ENCODE measurements around the gene SEC61B. TPM values are rescaled to one million over a fixed set of nuclear protein-coding genes. Genes with fewer than 3 reads are reported as not detected.

Gene SEC61B
- total RNA-seq, 1 experiment from 2014 or later: 223 TPM

DNA sequence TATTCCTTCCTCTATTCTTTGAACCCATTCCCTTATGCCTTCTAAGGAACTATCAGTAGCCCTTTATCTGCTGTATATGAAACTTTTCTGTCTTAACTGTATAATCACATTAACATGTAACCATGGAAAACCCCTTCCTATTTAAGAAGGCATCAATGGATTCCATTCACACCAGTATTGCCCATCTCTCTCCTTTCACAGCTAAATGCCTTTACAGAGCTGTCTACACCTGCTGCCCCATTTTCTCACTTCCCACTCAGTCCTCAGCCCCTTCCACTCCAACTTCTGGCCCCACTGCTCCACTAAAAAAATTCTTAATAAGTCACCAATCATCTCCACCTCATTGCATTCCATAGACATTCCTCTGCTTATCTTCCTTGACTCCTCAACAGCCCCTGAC lies 50.8 kb downstream of the SEC61B start:
- DNase-seq (ENCODE audit: low spot score): no peak

DNA sequence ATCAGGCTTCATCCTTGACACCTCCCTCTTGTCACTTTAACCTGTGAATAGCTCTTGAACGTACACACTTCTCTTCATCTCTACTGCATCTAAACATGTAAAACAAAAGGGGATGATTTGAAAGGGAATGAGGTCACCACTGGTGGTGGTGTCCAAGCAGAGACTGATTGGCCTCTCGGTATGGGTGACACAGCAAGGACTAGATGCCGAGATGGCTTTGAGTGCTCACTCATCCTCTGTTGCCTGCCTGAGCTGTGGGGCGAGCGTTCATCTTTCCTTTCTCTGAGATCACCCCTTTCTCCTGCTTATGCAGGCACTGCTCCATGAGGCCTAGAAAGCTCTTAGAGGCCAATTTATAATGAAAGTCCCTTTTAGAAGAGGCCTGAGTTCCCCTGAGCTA lies 51.9 kb downstream of the SEC61B start:
- no peak for DNase-seq (ENCODE audit: low spot score)

DNA sequence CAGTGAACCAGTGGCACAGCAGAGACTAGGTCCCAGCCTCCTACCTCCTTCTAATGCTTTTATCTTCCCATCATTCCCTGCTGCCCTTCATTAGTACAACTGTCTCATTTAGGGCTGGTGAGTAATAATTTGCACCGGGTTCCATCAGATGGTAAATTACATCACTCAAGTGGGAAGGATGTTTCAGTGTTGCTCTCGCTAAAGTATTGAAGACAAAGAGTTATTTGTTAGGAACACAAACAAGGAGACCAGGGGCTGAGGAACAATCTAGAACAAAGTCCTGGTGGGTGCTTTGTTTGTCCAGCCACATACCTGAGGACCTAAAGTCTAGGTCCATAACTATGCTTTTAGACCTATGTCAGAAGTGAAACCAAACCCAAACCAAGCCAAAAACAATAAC lies 52.4 kb downstream of the SEC61B start:
- no peak for DNase-seq (ENCODE audit: low spot score)

Other genes with a start within 250 kb of the SEC61B start
- gene TGFBR1, start 117.2 kb upstream of the SEC61B start, total RNA-seq (2014; rRNA removed; shearing (Covaris generic)): 30.3 and 31.1 TPM in 2 replicates
- 67.8 and 69.5 TPM in 2 replicates for gene ALG2, start 340 bp upstream of the SEC61B start, total RNA-seq (2014; rRNA removed; shearing (Covaris generic))